ENCODE measurements around the gene SUCLG2.

Gene SUCLG2

GRCh38 chr3:67557848-67558355 lies 96.5 kb downstream of the SUCLG2 start:
- Histone ChIP-seq H3K4me1 (ENCODE audit: control insufficient read depth, insufficient read depth, low read length) (no peaks in the 10 kb centered on the region), H3K4me3 (ENCODE audit: low read depth, low read length) (no peak overlapping the region), H3K9me3 (ENCODE audit: control insufficient read depth, insufficient read depth, low read depth, low read length) (no peaks in the 10 kb centered on the region), H3K27ac (ENCODE audit: extremely low read depth, low read depth, low read length) (no peak overlapping the region), H3K36me3 (ENCODE audit: control insufficient read depth in 2 of 2, insufficient read depth in 1 of 2, low read length in 2 of 2) (no peaks in the 10 kb centered on the region)
- POLR2A ChIA-PET = no interaction called here
- TF ChIP-seq ZNF19 (tag by site-specific recombination; IDR thresholded peaks at IDR 0.05; ENCODE audit: low read depth) (no peak), ZIC2 (tag by site-specific recombination; IDR thresholded peaks at IDR 0.05) (no peak), ZNF16 (tag by site-specific recombination; IDR thresholded peaks at IDR 0.05; ENCODE audit: low read depth) (no peak), MZF1 (tag by site-specific recombination; IDR thresholded peaks at IDR 0.05; ENCODE audit: borderline replicate concordance) (no peak), ZBTB48 (tag by site-specific recombination; IDR thresholded peaks at IDR 0.05) (no peak), TRIM28 (IDR thresholded peaks at IDR 0.05; ENCODE audit: borderline replicate concordance, low read length) (no peak), ZNF10 (tag by site-specific recombination; IDR thresholded peaks at IDR 0.05) (no peak), SP2 (tag by site-specific recombination; IDR thresholded peaks at IDR 0.05) (no peak), ZSCAN30 (tag by site-specific recombination; IDR thresholded peaks at IDR 0.05) (no peak), WT1 (tag by site-specific recombination; IDR thresholded peaks at IDR 0.05) (no peak), ZNF645 (tag by site-specific recombination; IDR thresholded peaks at IDR 0.05) (no peak), PRDM6 (tag by site-specific recombination; IDR thresholded peaks at IDR 0.05) (no peak)
- TF ChIP-seq, protein P1, sequence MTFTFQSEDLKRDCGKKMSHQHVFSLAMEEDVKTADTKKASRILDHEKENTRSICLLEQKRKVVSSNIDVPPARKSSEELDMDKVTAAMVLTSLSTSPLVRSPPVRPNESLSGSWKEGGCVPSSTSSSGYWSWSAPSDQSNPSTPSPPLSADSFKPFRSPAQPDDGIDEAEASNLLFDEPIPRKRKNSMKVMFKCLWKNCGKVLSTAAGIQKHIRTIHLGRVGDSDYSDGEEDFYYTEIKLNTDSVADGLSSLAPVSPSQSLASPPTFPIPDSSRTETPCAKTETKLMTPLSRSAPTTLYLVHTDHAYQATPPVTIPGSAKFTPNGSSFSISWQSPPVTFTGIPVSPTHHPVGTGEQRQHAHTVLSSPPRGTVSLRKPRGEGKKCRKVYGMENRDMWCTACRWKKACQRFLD (tag by site-specific recombination; IDR thresholded peaks at IDR 0.05) = no peak
- TF ChIP-seq, protein P2, sequence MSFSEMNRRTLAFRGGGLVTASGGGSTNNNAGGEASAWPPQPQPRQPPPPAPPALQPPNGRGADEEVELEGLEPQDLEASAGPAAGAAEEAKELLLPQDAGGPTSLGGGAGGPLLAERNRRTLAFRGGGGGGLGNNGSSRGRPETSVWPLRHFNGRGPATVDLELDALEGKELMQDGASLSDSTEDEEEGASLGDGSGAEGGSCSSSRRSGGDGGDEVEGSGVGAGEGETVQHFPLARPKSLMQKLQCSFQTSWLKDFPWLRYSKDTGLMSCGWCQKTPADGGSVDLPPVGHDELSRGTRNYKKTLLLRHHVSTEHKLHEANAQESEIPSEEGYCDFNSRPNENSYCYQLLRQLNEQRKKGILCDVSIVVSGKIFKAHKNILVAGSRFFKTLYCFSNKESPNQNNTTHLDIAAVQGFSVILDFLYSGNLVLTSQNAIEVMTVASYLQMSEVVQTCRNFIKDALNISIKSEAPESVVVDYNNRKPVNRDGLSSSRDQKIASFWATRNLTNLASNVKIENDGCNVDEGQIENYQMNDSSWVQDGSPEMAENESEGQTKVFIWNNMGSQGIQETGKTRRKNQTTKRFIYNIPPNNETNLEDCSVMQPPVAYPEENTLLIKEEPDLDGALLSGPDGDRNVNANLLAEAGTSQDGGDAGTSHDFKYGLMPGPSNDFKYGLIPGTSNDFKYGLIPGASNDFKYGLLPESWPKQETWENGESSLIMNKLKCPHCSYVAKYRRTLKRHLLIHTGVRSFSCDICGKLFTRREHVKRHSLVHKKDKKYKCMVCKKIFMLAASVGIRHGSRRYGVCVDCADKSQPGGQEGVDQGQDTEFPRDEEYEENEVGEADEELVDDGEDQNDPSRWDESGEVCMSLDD (tag by site-specific recombination; IDR thresholded peaks at IDR 0.05) = no peak
- CTCF ChIA-PET = no interaction called here

DNA sequence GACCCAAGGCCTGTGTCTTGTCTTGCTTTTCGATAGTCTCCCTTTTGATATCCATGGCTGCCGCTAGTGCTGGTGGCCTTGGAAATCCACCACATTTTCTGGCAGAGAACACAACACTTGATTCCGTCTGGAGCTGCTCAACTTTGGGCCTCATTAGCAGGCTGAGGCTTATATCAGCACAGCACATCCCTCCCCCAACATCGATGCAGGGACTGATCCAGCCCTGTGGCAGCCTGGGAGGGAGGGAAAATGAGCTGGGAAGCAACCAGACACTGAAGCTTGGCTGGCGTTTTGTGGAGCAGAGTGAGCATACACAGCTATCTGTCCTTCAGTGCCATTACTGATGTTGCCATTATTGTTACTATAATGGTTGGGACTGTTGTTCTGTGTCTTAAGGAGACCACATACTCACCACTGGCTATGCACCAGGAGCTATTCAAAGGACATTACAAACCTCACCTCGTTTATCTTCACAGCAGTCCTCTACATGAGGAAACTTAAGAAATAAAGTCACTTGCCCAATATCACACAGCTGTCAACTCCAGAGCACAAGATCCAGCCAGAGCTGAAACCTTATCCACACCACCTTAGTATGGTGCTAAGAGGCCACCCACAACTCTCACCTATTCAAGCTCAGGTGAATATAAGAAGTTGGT lies 102.9 kb downstream of the SUCLG2 start:
- ChIA-PET POLR2A (interaction anchor here (0.5 kb wide), 1 partner anchor 44 kb away, joined by 3 read pairs; no protein-coding TSS in a partner anchor), CTCF (no interaction called here)
- Histone ChIP-seq H3K9me3 (ENCODE audit: control insufficient read depth, insufficient read depth, low read depth, low read length) (no peaks in the 10 kb centered on the region), H3K27ac (ENCODE audit: extremely low read depth, low read depth, low read length) (no peak overlapping the region), H3K4me3 (ENCODE audit: low read depth, low read length) (no peak overlapping the region), H3K4me1 (ENCODE audit: control insufficient read depth, insufficient read depth, low read length) (no peaks in the 10 kb centered on the region), H3K36me3 (ENCODE audit: control insufficient read depth in 2 of 2, insufficient read depth in 1 of 2, low read length in 2 of 2) (no peaks in the 10 kb centered on the region)
- no peak for TF ChIP-seq KLF10 (tag by site-specific recombination; IDR thresholded peaks at IDR 0.05)
- TF ChIP-seq ZNF202 (tag by site-specific recombination; IDR thresholded peaks at IDR 0.05; ENCODE audit: borderline replicate concordance) = no peak
- TF ChIP-seq, protein P3, sequence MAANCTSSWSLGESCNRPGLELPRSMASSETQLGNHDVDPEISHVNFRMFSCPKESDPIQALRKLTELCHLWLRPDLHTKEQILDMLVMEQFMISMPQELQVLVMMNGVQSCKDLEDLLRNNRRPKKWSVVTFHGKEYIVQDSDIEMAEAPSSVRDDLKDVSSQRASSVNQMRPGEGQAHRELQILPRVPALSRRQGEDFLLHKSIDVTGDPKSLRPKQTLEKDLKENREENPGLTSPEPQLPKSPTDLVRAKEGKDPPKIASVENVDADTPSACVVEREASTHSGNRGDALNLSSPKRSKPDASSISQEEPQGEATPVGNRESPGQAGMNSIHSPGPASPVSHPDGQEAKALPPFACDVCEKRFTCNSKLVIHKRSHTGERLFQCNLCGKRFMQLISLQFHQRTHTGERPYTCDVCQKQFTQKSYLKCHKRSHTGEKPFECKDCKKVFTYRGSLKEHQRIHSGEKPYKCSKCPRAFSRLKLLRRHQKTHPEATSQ (tag by site-specific recombination; IDR thresholded peaks at IDR 0.05) = no peak
- TF ChIP-seq ZNF549 (tag by site-specific recombination; IDR thresholded peaks at IDR 0.05) = no peak
- TF ChIP-seq PATZ1 (tag by site-specific recombination; IDR thresholded peaks at IDR 0.05) = no peak
- TF ChIP-seq, protein P4, sequence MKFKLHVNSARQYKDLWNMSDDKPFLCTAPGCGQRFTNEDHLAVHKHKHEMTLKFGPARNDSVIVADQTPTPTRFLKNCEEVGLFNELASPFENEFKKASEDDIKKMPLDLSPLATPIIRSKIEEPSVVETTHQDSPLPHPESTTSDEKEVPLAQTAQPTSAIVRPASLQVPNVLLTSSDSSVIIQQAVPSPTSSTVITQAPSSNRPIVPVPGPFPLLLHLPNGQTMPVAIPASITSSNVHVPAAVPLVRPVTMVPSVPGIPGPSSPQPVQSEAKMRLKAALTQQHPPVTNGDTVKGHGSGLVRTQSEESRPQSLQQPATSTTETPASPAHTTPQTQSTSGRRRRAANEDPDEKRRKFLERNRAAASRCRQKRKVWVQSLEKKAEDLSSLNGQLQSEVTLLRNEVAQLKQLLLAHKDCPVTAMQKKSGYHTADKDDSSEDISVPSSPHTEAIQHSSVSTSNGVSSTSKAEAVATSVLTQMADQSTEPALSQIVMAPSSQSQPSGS (tag by site-specific recombination; IDR thresholded peaks at IDR 0.05; ENCODE audit: low read depth) = no peak
- TF ChIP-seq ZNF561 (tag by site-specific recombination; IDR thresholded peaks at IDR 0.05; ENCODE audit: borderline replicate concordance) = no peak
- no peak for TF ChIP-seq ZFP37 (tag by site-specific recombination; IDR thresholded peaks at IDR 0.05)
